Astrocyte of the cerebellum (primary cell): ENCODE results near the gene OPRM1.
A peak's percentile ranks its signal among the peaks of the same experiment; 100 is the strongest.

Source experiments
- DNase-seq: peaks from one replicate; pipeline ENCODE4 v3.0.0-alpha.2; 2011; ENCODE audit warnings: low read depth
- H3K4me3 ChIP-seq: 2 replicates; pipeline ENCODE4 v1.5.1; 2011; ENCODE audit warnings: mild to moderate bottlenecking, low read depth, low read length, moderate library complexity
- in situ Hi-C: cut with HindIII; loops from 2 replicates; pipeline ENCODE4 v1.10.0; 2017; ENCODE audit warnings: low sequenced_read_pairs
- TF ChIP-seq, protein P1 (sequence below): IDR thresholded peaks from 2 replicates; pipeline ENCODE4 v1.5.1; 2012; ENCODE audit warnings: low read length, low read depth, moderate library complexity, mild to moderate bottlenecking; ENCODE audit errors: missing control alignments

The OPRM1 gene

DNA sequence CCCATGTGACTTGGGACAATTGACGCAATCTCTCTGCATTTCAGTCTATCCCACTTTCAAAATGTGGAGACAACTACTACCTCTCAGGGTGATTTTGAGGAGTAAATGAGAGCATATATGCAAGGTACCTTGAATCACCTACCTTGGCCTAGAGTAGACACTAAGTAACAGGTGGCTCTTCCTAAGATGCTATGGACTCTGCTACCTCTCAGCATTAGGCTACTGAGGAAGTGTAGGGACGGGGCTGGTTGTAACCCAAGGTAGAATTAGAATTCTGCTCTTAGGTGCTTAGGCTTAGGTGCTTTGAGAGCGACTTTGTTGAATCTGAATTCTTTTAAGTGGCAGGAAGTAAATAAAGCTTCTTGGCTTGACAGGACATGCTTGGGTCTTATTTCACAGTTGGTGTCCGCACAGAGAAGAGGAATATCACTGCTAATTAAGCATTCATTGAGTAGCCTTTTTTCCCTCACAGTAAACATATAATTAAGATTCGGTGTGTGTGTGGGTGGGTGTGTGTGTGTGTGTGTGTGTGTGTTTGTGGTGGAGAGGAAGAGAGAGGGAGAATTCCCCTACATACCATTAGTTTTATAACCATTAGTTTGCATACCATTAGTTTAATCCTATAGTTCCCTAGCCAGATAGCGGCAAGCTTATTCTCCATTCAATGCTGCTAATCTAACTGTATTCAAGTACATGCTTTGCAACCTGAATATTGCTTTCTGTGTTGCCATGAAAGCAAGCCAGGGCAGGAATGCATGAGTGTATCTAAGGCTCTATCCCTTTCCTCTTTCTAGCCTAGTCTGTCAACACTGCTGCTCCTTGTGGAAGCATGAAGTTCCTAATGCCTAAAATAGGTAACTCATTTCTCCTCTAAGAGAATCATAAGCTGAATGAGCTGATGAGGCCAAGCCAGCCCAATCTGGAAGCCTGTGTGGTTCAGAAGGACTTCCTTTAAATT is 205.0 kb downstream of the OPRM1 start:
- no peak overlapping the region for H3K4me3 ChIP-seq
- in situ Hi-C loops, result no loop called here
- DNase-seq, result no peak
- TF ChIP-seq, protein P1, sequence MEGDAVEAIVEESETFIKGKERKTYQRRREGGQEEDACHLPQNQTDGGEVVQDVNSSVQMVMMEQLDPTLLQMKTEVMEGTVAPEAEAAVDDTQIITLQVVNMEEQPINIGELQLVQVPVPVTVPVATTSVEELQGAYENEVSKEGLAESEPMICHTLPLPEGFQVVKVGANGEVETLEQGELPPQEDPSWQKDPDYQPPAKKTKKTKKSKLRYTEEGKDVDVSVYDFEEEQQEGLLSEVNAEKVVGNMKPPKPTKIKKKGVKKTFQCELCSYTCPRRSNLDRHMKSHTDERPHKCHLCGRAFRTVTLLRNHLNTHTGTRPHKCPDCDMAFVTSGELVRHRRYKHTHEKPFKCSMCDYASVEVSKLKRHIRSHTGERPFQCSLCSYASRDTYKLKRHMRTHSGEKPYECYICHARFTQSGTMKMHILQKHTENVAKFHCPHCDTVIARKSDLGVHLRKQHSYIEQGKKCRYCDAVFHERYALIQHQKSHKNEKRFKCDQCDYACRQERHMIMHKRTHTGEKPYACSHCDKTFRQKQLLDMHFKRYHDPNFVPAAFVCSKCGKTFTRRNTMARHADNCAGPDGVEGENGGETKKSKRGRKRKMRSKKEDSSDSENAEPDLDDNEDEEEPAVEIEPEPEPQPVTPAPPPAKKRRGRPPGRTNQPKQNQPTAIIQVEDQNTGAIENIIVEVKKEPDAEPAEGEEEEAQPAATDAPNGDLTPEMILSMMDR, result no peak

DNA sequence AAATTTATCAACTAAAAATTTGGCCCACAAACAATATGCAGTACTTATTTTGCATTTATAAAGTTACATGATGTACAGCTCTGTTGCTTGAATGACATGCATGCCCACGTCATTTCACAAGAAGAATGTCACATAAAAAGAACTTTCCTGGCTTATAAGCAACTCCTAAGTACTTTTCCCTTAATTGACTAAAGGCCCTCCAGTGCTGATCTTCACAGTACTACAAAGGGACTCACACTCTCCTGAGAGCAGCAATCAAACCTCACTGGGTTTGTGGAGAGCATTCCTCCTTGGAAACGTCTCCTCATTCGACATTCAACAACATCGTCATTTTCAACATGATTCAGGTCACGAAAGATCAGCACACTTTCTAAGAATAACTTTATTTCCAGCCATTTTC is 206.5 kb downstream of the OPRM1 start:
- H3K4me3 ChIP-seq, result no peak overlapping the region
- in situ Hi-C loops, result no loop called here
- TF ChIP-seq, protein P1, result no peak
- no peak for DNase-seq

DNA sequence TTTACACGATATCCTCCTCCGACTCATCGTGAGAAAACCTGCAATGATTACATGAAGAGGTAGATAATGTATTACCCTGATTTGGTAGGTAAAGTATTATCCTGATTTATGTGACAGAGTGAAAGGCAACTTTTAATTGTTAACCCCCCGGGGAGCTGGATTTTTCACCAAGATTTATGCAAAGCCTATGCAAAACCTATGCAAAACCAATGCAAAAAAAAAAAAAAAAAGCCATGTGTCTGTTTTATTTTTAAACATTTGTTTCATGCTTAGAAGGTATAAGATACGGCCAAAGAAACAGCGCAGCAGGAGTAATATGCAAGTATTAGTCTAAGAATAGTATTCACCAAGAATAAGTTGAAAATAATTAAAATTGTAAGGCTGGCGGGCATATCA is 207.7 kb downstream of the OPRM1 start:
- no peak overlapping the region for H3K4me3 ChIP-seq
- in situ Hi-C loops, result no loop called here
- DNase-seq, result no peak
- TF ChIP-seq, protein P1, result no peak

DNA sequence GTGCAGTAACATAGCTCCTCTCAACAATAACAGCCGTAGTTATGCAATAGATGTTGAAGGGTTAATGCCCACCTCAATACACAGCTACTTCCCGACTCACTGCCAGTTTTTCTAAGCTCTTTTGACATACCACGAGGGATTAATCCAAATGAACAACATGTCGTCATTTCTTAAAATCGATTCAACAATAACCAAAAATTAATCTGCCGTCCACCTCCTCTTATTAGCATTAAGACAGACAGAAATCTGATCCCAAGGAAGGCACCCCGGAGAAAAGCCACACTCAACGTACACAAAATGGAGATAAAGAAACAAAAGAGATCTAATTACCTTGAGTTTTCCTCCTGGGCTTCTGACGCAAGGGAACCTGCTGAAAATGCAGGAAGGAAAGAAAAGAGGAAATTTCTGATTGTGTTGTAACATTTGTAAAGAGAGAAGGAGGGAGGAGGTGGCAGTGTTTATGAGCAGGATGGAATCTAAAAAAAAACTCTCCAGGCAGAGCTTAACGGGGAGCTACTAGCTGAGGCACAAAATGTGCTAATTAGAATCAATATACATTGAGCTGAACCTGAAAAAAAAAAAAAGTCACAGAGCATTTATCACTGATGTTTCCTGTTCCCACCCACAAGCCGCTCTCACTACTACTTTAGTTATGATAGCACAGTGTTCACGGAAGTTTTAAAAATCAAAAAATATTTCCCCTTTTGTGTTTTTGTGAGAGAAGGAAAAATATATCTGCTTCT is 208.2 kb downstream of the OPRM1 start:
- TF ChIP-seq, protein P1, result no peak
- in situ Hi-C loops, result no loop called here
- peak overlapping the region; percentile 7 for H3K4me3 ChIP-seq
- no peak for DNase-seq

DNA sequence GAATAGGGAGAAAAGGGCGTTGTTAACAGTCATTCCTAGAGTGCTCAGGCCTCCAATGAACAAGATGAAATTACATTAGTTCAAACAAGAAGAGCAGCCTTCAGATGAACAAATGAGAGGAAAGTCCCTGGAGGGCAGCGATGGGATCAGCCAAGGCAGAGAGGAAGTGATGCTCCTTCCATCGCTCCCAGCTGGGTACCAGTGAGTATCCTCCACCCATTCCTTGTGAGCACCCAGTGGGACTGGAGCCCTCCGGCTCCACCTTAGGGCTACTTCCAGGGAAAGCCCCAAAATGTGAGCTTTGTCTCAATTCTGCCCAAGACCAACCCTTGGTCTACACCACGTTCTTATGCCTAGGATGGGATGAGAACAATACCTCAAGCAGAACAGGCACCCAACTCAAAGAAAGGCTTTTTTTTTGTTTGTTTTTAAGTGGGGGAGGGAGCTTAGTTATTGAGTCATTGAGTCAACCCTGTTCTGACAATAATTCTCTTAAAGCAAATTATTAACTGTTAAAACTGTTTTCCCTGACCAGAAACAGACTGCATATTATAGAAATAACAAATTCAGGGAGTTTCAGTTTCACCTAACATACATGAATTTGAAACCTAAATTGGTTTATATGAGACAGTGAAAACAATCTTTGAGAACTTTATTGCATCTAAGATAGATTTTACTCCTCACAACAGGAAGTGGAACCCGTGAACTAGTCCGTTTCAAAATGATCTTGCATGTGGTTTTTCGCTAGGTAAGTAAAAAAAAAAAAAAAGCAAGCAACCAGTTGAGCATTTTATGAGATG is 210.7 kb downstream of the OPRM1 start:
- TF ChIP-seq, protein P1, result no peak
- DNase-seq, result no peak
- no peak overlapping the region for H3K4me3 ChIP-seq
- in situ Hi-C loops, result no loop called here

DNA sequence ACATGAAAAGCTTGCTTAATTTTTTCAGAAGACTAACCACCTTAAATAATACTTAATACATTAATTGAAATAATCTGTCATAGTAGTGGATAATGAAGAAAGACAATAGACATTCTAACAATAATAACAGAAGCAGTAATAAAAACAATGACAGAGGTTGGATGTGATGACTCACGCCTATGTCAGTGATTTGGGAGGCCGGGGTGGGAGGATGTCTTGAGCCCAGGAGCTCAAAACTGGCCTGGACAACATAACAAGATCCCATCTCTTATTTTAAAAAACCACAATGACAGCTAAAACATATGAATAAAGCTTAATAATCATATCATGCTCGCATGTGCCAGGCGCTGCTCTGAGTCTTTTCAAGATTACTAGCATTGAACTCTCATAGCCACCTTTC is 212.1 kb downstream of the OPRM1 start:
- in situ Hi-C loops, result no loop called here
- no peak overlapping the region for H3K4me3 ChIP-seq
- DNase-seq, result no peak
- TF ChIP-seq, protein P1, result no peak
